Loucy (cell line): ENCODE data around the gene SIRPB1.
"Not testable (repeated sequence)": the region's sequence is repeated elsewhere in the genome, so short reads cannot be mapped to it uniquely, and the experiment has no call there.

Experiments used
- H2AFZ ChIP-seq: fragments of 200-600 bp; sonication (generic); 2 replicates; pipeline ENCODE4 v1.6.0; 2016; ENCODE audit warnings: antibody characterized with exemption, mild to moderate bottlenecking, low read length, moderate library complexity
- H3F3A ChIP-seq: fragments of 200-600 bp; 2 replicates; pipeline ENCODE4 v1.6.0; 2016; ENCODE audit warnings: antibody characterized with exemption, low read depth, mild to moderate bottlenecking
- H3K27me3 ChIP-seq: fragments of 200-600 bp; sonication (generic); 2 replicates; pipeline ENCODE4 v1.6.1; 2014; ENCODE audit warnings: low read length, mild to moderate bottlenecking; ENCODE audit not compliant: insufficient read depth, poor library complexity, severe bottlenecking
- H3K36me3 ChIP-seq: fragments of 200-600 bp; sonication (generic); 2 replicates; pipeline ENCODE4 v1.6.1; 2016; ENCODE audit warnings: low read length; ENCODE audit not compliant: insufficient read depth
- H3K4me1 ChIP-seq: fragments of 200-600 bp; sonication (generic); 2 replicates; pipeline ENCODE4 v1.5.1; 2014; ENCODE audit warnings: low read length, mild to moderate bottlenecking; ENCODE audit not compliant: insufficient read depth, poor library complexity, severe bottlenecking
- H3K4me2 ChIP-seq: fragments of 200-600 bp; sonication (generic); 2 replicates; pipeline ENCODE4 v1.6.0; 2014; ENCODE audit warnings: antibody characterized with exemption, low read length, low read depth, mild to moderate bottlenecking; ENCODE audit not compliant: poor library complexity, severe bottlenecking
- H3K4me3 ChIP-seq: fragments of 200-600 bp; sonication (generic); 2 replicates; pipeline ENCODE4 v1.5.1; 2014; ENCODE audit warnings: low read length, mild to moderate bottlenecking, mixed read lengths; ENCODE audit not compliant: poor library complexity, severe bottlenecking
- H3K79me2 ChIP-seq: fragments of 200-600 bp; sonication (generic); 2 replicates; pipeline ENCODE4 v1.6.1; 2014; ENCODE audit warnings: low read length; ENCODE audit not compliant: insufficient read depth
- H3K9ac ChIP-seq: fragments of 200-600 bp; sonication (generic); 2 replicates; pipeline ENCODE4 v1.6.0; 2014; ENCODE audit warnings: mild to moderate bottlenecking, low read depth, low read length, moderate library complexity; ENCODE audit not compliant: poor library complexity, severe bottlenecking
- H3K9me2 ChIP-seq: fragments of 200-600 bp; sonication (generic); replicated peaks from 2 replicates; pipeline ENCODE4 v1.6.1; 2016; ENCODE audit warnings: low read depth, low read length, mixed read lengths
- H3K9me3 ChIP-seq: fragments of 200-600 bp; sonication (generic); 2 replicates; pipeline ENCODE4 v1.6.1; 2014; ENCODE audit warnings: mild to moderate bottlenecking, antibody characterized with exemption, low read length, low read depth; ENCODE audit not compliant: insufficient read depth
- H4K20me1 ChIP-seq: fragments of 200-600 bp; sonication (generic); 2 replicates; pipeline ENCODE4 v1.6.0; 2014; ENCODE audit warnings: antibody characterized with exemption, low read length, mild to moderate bottlenecking; ENCODE audit not compliant: insufficient read depth, poor library complexity, severe bottlenecking
- EZH2phosphoT487 ChIP-seq: fragments of 200-600 bp; IDR thresholded peaks from 2 replicates; pipeline ENCODE4 v1.6.1; 2018; ENCODE audit warnings: antibody characterized with exemption, mild to moderate bottlenecking, moderate library complexity, borderline replicate concordance
- TF ChIP-seq, protein P1 (sequence below): fragments of 200-600 bp; sonication (generic); conservative IDR thresholded peaks from 2 replicates; pipeline ENCODE4 v1.5.1; 2014; ENCODE audit warnings: mild to moderate bottlenecking, antibody characterized with exemption, low read length

SIRPB1 gene

DNA sequence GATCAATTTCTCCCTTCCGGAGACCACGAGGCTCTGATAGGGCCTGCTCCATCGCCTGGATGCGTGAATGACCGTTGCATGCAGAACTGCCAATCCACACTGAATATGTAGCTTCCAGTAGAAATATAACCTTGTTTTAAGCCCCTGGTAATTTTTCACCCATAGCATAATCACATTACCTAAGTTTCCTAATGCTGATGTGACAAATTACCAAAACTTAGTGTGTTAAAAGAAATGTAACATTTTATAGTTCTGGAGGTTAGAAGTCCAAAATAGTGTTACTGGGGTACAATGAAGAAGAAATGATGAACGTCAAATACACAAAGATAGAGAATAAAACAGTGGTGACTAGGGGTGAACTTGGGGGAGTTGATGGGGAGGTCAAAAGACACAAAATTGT lies 40.3 kb downstream of the SIRPB1 start:
- TF ChIP-seq EZH2phosphoT487: no peak
- TF ChIP-seq, protein P1, sequence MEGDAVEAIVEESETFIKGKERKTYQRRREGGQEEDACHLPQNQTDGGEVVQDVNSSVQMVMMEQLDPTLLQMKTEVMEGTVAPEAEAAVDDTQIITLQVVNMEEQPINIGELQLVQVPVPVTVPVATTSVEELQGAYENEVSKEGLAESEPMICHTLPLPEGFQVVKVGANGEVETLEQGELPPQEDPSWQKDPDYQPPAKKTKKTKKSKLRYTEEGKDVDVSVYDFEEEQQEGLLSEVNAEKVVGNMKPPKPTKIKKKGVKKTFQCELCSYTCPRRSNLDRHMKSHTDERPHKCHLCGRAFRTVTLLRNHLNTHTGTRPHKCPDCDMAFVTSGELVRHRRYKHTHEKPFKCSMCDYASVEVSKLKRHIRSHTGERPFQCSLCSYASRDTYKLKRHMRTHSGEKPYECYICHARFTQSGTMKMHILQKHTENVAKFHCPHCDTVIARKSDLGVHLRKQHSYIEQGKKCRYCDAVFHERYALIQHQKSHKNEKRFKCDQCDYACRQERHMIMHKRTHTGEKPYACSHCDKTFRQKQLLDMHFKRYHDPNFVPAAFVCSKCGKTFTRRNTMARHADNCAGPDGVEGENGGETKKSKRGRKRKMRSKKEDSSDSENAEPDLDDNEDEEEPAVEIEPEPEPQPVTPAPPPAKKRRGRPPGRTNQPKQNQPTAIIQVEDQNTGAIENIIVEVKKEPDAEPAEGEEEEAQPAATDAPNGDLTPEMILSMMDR: no peak
- Histone ChIP-seq H3K9me2 (no peaks in the 10 kb centered on the region), H3K9me3 (no peaks in the 10 kb centered on the region), H2AFZ (no peak overlapping the region), H3K9ac (no peak overlapping the region), H3F3A (no peaks in the 10 kb centered on the region), H3K4me2 (no peak overlapping the region), H3K4me3 (no peak overlapping the region), H4K20me1 (no peaks in the 10 kb centered on the region), H3K36me3 (no peaks in the 10 kb centered on the region), H3K79me2 (no peaks in the 10 kb centered on the region), H3K4me1 (no peaks in the 10 kb centered on the region), H3K27me3 (no peaks in the 10 kb centered on the region)

DNA sequence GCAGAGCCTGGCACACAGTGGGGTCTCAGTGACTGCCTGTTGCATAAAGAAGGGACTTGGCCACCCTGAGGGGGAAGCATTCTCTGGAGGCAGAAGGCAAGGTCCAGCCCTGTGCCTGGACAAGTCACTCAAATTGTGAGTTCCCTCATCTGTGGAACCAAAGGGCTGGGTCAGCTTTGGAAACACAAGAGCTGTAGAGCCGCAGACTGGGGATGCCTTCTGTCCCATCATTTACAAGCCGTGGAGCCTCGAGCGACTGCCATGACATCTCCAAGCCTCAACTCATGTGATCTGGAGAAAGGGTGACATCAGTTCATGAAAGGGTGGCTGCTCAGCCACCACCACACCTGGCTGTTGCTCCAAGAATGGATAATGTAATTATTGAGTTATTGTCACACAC lies 41.9 kb downstream of the SIRPB1 start:
- H3K36me3 ChIP-seq: no peaks in the 10 kb centered on the region
- H3K4me2 ChIP-seq: no peak overlapping the region
- TF ChIP-seq, protein P1: no peak
- no peak for TF ChIP-seq EZH2phosphoT487
- H2AFZ ChIP-seq: no peak overlapping the region
- H3K4me3 ChIP-seq: no peak overlapping the region
- H4K20me1 ChIP-seq: no peaks in the 10 kb centered on the region
- H3K9me3 ChIP-seq: no peaks in the 10 kb centered on the region
- no peaks in the 10 kb centered on the region for H3K27me3 ChIP-seq
- H3K9ac ChIP-seq: no peak overlapping the region
- H3K79me2 ChIP-seq: no peaks in the 10 kb centered on the region
- H3K4me1 ChIP-seq: no peaks in the 10 kb centered on the region
- no peaks in the 10 kb centered on the region for H3F3A ChIP-seq
- H3K9me2 ChIP-seq: no peaks in the 10 kb centered on the region

DNA sequence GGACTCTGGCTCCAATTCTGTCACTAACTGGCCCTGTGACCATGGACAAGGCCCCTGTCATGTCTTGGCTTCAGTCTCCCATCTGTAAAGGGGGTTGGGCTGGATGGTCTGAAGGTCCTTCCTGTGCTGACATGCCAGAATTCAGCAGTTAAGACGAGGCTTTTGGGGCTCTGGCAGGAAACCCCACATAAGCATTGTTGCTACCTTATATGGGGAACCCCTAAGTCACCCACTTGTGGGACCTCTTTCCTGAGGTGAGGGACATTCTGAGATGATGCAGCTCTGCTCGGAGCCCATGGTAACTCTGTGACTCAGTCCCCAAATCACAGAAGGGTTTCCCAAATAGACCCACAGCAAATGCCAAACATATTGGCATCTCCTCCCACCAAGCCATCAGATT lies 42.5 kb downstream of the SIRPB1 start:
- not testable (repeated sequence) for H3K4me3 ChIP-seq, H3K4me1 ChIP-seq, H3K36me3 ChIP-seq, H3K27me3 ChIP-seq, H3K9ac ChIP-seq, H3K79me2 ChIP-seq, H3K9me3 ChIP-seq, H3K9me2 ChIP-seq, H3F3A ChIP-seq, H3K4me2 ChIP-seq, H4K20me1 ChIP-seq, H2AFZ ChIP-seq

DNA sequence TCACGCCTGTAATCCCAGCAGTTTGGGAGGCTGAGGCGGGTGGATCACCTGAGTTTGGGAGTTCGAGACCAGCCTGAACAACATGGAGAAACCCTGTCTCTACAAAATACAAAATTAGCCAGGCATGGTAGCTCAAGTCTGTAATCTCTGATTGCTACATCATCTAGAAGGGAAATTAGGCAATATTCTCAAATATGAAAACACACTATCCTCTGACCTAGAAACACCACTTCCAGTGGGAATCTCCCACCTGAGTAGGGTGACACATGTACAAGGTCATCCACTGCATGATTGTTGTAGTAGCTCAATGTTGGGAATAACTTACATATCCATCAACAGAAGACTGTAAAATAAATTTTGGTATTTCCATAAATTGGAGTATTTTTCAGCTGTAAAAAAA lies 43.2 kb downstream of the SIRPB1 start:
- H3F3A ChIP-seq: no peaks in the 10 kb centered on the region

DNA sequence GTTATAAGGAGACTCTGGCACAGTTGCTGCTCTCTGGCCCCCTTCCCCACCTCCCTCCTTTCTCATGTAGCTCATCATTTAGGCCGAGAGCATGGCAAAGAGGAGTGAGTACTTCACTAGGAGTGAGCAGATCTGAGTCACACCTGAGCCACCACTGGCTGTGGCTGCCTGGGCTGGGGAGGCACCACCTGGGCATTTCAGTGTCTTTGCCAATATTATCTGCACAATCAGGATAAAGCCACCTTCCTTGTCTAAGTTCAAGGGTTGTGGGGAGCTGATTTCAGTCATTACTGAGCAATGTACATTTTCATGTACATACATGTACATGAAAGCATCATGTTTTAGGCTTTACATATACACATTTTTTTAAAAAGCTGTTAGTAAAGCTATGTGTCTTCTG lies 43.8 kb downstream of the SIRPB1 start:
- H3K4me1 ChIP-seq, H3K79me2 ChIP-seq, H3K9me2 ChIP-seq, H2AFZ ChIP-seq, H3K27me3 ChIP-seq, H3F3A ChIP-seq, H3K4me3 ChIP-seq, H3K9me3 ChIP-seq, H3K9ac ChIP-seq, H4K20me1 ChIP-seq, H3K36me3 ChIP-seq, H3K4me2 ChIP-seq: not testable (repeated sequence)

More for the DNA sequence above, 43.2 kb downstream of the SIRPB1 start:
- H3K9ac ChIP-seq: no peak overlapping the region
- H3K79me2 ChIP-seq: no peaks in the 10 kb centered on the region
- no peak overlapping the region for H3K4me2 ChIP-seq
- no peaks in the 10 kb centered on the region for H3K4me1 ChIP-seq
- TF ChIP-seq, protein P1: no peak
- TF ChIP-seq EZH2phosphoT487: no peak
- no peak overlapping the region for H3K4me3 ChIP-seq
- H2AFZ ChIP-seq: no peak overlapping the region
- H3K27me3 ChIP-seq: no peaks in the 10 kb centered on the region
- H4K20me1 ChIP-seq: no peaks in the 10 kb centered on the region
- no peaks in the 10 kb centered on the region for H3K9me3 ChIP-seq
- no peaks in the 10 kb centered on the region for H3K9me2 ChIP-seq
- no peaks in the 10 kb centered on the region for H3K36me3 ChIP-seq
